GM18870 (cell line): ENCODE measurements around the gene GSAP.

ENCODE experiments used
- ATAC-seq: cut with Tn5 transposase; IDR thresholded peaks from one replicate; pipeline ENCODE4 v1.9.1; 2021; ENCODE audit warnings: moderate library complexity; ENCODE audit not compliant: unreplicated experiment

The GSAP gene

DNA sequence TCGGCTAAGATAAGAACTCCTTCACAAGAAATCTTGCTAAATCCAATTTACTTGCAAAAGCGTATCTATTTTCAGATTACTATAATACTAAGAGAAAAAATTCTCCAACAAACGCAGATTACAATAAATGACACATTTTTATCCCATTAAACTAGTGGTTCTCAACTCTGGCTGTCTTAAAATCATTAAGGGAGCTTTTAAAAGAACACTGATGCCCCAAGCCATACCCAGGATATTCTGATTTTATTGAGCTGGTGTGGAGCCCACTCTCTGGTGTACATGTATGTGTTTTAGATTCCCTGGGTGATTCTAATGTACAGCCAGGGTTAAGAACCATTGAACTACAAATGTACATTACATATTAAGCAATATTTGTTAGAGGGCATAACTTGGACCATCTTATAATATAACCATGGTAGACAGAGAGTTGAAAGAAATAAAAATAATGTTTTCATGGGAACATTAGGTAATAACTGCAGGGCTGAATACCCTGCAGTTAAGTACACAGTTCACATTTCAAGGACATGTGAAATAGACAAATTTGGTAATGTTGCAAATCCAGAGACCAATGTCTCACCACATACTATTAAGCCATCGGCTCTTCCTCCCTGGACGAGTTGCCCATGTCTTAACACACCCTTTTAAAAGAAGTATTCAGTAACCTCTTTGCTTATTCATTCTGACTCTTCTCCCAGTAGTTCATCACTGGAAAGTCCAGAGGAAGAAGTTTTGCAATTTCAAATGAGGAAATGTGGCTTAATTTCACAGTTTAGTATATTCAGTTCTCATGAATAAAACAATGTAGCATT lies 6.2 kb downstream of the GSAP start:
- ATAC-seq, result no peak

DNA sequence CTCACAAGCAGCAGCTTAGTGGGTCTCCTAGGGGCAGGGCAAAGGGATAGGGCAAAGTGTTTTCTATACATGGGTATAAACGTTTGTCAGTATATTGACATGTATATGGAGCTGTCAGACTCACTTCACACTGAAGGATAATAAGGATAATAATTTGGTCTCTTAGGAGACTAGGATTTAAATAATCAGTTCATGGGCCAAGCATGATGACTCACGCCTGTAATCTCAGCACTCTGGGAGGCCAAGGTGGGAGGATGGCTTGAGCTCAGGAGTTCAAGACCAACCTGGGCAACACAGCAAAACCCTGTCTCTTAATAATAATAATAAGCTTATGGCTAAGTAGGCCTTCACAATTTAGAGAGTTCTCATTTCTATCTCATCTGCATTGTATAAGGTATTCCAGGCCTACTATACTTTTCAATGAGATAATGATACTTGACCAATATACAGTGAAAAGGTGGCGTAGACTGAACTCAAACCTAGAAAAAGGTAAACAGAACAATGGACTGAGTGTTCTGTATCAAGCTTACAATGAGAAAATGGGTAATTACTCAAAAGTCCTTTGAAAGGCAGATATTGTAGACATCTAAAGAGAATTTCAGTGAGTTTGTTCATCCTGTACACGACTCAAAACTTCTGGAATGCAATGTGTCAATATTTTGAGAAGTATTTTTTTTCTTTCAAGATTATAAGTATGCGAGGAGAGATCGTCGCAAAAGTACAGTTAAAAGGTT lies 7.0 kb downstream of the GSAP start:
- ATAC-seq, result no peak

DNA sequence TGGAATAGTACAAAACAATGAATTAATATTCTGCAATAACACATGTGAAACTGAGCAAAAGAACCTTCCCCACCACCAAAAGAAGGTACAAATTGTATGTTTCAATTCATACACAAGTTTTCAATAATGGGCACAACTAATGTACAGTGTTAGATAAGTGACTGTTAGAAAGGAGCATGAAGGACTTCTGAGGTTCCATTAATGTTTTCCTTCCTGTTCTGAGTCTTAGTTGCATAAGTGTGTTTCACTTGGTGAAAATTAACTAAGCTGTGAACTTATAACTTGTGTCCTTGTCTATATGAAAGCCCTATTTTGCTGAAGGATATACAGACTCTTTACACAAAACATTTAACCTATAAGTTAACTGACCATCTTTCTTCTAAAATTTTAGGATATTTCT lies 8.2 kb downstream of the GSAP start:
- peak; percentile 48 for ATAC-seq

DNA sequence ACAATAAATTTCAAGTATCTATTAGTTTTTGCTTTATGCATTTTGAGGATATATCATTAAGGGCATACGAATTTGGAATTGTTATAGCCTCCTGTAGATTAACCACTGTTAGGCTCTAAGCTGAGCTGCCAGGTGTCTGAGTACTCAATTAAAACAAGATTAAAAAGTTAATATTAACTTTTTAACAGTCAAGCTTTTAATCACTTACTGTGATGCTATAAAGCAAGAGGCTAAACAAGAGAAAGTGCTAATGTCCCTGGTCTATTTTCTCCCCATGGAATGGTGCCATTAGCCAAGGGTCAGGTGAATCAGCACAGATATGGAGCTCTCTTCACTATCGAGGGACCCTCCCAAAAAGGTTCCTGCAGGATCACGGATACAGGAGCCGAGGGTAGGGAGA lies 9.7 kb downstream of the GSAP start:
- no peak for ATAC-seq

DNA sequence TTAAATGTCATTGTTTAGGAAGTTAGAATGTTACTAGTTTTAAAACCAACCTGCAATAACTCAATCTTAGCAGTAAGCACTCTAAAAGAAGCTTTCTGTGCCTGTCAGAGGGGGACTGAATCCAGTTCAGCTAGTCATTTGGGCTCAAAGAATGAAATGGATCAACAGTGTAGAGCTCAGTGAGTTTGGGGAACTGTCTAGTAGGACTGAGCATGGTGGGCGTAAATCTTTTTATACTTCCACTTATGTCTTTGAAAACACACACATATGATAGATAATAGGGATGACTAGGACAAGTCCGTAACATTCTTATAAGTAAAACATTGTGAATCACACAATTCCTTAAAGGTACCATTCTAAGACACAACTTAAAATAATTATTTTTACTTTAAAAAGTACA lies 11.5 kb downstream of the GSAP start:
- no peak for ATAC-seq

DNA sequence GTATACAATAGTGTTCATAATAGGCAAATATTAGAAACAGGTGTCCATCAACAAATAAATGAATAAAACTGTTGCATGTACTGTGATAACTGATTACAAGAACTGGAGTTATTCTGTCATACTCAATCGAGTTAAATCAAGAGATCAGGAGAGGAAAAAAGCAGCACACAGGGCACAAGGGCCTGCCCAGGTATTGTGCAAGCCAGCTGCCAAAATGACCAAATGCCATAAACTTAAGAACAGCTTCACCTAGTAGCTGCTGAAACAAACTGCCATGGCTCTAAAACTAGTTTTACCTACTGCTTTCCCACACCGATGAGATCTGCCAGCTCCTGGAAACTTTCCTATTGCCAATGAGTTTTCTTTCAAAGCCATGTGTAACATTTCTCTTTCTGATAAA lies 12.2 kb downstream of the GSAP start:
- no peak for ATAC-seq

DNA sequence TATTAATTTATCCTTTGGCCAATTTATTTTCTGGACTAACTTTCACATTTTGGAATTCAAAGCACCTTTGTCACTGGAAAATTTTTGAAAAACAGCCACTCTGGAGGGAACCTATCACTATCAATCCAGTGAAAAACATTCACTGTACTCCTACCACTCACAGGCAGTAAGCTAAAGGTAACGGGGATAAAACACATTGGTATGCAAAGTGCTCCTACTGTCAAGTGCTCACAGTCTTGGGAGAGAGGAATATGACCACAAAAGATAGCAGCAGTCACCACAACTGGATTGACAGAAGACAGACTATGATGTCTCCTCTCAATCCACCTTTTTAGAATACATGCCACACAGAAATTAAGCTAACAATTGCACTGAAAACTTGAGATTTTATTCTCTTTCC lies 13.3 kb downstream of the GSAP start:
- ATAC-seq, result no peak

DNA sequence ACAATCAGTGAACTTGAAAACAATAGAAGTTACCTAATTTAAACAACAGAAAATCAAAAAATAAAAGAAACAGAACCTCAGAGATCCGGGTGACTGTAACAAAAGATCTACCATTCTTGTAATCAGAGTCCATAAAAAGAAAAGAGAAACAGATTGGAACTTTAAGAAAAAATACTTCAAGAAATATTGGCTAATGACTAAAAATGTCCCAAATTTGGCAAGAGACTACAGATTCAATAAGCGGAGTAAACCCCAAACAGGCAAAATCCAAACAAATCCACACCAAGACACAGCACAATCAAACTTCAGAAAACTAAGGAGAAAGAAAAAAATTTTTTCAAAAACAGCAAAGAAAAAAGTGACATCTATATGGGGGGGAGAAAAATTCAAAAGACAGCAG lies 15.1 kb downstream of the GSAP start:
- ATAC-seq, result no peak

DNA sequence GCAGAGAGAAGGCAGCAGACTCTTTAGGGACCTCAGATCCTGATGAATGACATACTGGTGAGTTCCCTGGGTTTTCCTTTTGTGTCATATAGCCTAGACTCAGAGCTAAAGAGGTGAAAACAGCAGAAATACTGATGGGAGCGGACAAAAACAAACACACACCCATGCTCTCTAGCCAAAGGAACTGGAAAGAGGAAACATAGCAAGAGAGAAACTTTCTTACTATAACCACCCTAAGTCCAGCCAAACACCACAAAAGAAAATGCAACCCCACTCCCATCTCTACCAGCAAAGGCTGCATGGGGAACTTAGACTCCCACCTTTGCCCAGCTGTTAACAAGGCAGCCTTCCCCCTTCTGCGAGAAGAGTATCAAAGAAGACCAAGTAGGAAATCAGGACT lies 16.3 kb downstream of the GSAP start:
- no peak for ATAC-seq

DNA sequence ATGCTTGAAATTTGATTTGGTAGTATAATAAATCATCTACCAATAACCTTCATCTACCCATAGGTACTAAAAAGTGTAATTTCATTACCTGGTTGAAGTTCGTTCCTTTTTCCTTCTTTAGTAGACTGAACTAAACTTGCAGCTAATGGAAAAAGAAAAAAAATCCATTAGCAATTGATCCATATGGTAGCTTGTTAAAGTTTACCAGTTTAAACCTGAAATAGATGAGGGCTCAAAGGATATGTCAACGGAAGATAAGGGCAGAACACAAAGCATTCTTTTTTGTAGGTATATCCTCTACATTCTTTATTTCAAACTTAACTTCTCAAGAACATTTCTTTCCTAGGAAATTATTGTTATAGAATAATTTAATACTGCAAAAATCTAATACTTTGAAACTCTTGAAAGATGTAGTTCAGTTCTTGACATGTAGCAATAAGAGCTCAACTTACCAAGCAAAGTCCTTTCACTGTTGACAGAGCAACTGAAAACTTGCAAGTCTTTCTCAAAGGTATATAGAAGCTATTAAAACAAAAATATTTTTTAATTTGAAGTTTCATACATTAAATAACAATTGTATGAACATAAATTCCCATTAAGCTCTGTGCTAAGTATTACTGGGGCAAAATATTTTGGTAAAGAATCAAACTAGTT lies 19.1 kb downstream of the GSAP start:
- ATAC-seq, result no peak

DNA sequence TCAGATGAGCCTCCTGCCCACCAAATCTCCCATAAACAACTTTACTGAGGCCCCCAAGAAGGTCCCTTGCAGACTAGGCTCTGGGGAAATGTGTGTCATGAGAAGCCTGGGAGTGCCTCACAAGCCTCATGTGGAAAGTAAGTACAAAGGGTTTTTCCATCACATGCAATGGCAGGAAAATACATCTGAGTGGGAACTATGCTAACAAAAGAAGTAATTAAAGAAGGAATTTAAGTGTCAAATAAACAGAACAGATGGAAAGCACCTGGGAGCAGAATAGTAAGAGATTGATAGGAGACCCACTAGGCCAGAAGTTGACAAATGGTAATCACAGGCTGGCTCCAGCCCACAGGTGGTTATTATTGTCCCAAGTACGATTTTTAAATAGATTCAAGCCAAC lies 20.5 kb downstream of the GSAP start:
- ATAC-seq, result no peak

DNA sequence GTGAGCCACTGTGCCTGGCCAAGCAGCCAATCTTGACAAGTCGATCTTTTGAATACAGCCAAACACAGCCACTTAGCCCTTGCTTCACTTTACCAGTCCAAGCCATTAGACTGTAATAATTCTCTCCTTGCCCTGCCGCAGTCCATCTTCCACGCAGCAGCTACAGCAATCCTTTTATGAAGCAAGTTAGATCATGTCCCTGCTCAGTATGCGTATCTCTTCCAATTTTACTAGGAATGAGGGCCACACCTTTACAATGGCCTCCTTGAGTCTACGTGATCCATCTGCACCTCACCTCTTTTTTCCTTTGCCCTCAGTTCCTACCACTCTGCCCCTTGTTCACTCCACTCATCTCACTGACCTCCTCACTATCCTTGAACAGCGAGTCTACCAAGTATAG lies 22.2 kb downstream of the GSAP start:
- no peak for ATAC-seq

DNA sequence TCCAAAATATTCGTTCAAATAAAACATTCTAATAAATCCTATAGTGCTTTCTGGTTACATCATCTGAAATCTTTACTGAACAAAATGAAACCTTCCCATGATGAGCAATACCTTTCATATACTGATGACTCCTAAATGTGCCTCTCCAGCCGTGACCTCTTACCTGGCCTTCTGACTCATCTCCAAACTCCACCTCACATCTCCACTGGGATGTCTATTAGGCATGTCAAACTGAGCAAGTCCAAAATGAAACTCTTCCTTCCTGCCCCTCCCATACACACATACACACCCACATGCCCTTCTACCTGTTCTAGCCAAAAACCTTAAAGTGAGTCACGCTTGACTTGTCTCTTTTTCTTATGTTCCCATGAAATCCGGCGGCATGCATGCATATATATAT lies 22.9 kb downstream of the GSAP start:
- peak; percentile 98 for ATAC-seq

DNA sequence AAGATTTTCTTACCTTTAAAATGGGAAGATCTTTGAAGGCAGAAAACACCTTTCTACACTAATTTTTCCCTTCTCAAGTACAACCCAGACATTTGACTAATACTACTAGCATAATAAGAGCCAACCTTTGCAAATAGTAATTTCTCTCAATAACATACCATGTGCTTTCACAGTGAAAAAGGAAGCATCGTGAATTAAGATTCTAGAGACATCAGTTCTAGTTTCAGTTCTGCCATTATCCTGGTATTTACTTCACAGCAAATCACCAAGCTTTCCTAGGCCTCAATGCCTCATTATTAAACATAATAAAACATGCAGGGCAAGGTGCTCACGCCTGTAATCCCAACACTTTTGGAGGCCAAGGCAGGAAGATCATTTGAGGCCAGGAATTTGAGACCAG lies 24.9 kb downstream of the GSAP start:
- peak; percentile 49 for ATAC-seq

DNA sequence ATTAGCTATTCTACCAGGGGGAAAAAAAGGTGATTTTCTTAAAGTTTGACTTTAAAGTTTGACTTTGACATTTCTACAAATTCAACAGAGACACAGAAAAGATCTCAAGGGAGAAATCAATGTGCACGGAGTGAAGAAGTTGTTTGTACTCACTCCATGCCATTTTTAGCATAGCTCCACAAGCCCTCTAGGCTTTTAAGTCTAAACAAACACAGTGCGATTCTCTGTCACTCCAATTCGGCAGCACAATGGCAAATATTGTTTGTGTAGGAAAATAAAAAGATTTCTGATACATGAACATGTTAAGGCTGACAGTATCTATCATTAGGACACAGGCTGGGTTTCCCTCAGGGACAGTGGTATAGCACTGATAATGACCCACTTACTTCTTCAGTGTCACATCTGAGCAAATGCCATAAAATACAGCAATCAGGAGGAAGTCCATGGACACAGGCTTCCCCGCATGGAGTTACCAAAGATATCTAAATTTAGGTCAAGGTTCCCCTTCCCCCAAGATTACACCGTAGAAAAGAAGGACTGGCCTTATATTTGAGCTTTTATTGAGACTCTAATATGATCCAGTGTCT lies 28.0 kb downstream of the GSAP start:
- ATAC-seq, result no peak

DNA sequence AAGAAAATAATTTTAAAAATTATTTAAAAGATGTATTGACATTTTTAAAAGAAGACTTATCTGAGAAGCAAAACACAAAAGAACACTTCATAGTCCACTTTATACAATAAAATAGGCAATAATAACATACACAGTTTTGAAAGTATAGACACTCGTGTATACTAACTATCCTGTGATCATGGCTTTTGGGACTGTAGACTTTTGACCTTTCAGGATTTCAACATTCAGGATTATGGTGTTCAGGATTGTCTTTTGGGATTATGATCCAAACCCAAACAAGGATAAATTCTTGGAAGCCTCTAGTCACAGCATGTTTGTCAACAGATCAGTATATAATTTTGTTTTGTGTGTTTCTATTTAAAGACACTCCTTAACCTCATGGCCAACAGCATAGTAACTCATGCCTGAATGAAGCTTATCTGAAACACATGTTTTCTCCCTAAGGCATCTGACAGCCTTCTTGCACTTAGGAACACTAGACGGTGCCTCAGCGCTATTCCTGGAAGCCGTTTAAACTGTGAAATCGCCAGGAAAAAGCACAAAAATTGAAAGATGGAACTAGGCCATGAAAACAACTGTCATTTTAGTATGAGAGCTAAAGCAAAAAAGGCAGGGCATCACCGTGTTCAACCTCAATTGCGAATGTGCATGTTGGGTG lies 29.9 kb downstream of the GSAP start:
- ATAC-seq, result no peak

DNA sequence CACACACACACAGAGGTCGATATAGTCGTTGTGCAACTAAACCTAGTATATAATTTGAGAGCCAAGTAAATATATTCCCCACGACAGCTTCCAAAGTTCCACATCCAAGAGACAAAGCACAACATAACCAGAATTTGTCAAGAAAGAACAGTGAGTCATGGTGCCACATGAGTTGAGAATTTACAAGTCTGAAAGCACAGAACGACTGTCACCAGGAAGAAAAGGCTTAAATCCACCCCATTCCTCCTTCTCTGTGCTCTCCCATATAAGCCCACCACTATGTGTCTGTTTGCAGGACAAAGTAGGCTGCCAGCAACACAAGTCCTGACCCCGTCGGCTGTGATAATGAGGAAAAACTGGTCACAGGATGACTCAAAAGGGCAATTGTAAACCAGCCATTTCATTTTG lies 32.8 kb downstream of the GSAP start:
- no peak for ATAC-seq

DNA sequence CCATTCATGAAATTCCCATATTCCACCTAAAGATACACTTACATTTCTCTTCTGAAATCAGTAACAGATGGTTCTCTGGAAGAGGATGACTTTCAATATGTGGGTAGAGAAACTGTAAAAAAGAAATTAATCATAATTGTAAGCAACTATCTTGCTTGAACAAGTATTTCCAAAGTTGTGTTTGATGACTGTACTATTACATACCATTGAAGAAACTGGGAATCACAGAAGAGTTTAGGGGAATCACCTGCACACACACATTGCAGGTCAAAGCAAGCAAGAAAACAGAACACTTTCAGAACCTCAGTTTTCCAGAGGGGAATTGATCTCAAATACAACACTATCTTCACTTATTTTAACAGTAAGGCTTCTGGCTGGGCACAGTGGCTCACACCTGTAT lies 33.6 kb downstream of the GSAP start:
- no peak for ATAC-seq

DNA sequence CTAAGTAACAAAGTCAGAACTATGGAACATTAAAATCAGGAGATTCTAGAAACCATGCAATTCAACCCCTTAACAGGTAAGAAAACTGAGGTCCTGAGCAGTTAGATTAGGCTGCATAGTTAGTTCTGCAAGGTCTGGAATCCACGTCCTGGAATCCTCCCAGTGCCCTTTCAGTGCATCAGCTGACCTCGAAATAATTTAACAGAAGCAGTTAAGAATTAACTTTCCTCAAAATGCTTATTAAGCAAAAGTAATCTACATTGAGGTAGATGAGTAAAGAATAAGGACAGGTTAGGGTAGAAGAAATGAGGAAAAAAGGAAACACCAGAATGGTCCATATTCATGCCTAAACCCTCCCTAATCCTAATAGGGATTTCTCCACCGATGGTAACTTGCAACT lies 37.6 kb downstream of the GSAP start:
- ATAC-seq, result no peak

DNA sequence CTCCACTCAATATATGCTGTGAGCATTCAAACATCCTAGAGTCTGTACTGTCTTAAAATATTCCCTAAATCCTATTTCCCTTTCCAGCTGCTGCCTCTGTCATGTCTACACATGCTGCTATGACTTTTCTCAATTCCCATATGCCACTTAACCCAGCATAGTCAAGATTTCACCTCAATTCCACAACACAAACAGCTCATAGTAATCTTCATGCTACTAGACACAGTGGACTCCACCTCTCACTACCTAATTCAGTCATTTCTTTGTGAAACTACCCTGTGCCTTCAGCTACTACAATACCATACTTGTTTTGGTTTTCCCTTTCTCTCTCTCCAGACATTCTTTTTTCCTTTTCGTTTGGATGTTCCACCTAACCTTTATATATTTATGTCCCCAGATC lies 45.5 kb downstream of the GSAP start:
- peak; percentile 79 for ATAC-seq

DNA sequence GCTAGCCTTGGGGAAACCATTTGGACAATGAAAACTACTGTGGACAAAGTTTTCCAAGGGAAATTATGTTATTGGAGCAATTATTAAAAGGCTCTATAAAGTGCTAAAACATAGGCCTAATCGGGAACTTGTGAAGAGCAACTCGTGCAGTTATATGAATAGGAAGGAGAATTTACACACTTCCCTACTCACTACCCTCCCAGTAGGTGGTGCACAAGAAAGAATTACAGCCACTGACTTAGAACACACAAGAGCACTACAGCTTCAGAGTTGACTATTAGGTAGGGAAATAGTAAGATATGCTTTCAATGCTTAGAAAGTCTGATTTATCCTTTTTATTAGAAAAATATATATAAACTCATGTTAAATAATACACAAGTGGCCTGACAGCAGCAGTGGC lies 47.2 kb downstream of the GSAP start:
- no peak for ATAC-seq
